Activated CD4-positive, alpha-beta T cell treated with anti-CD3 and anti-CD28 coated beads for 24 hours (primary cell): Measurements from ENCODE around the gene FIGN.

Experiments
- DNase-seq, 2 donors: peaks; one replicate each; pipeline ENCODE4 v3.0.0-alpha.2; 2020; ENCODE audit warnings: low read depth in 2 of 2

The FIGN gene

GRCh38 chr2:163563336-163563735 is 172.5 kb downstream of the FIGN start:
- DNase-seq = no peak

- DNase-seq = no peak
These were observed 177.4 kb downstream of the FIGN start for GRCh38 chr2:163558251-163559021.

GRCh38 chr2:163556511-163556910 is 179.3 kb downstream of the FIGN start:
- DNase-seq = no peak

GRCh38 chr2:163554864-163555263 is 180.9 kb downstream of the FIGN start:
- no peak for DNase-seq

GRCh38 chr2:163553601-163554000 is 182.2 kb downstream of the FIGN start:
- no peak for DNase-seq

- DNase-seq = no peak
These were observed 183.1 kb downstream of the FIGN start for GRCh38 chr2:163552758-163553157.

GRCh38 chr2:163551616-163552373 is 184.0 kb downstream of the FIGN start:
- no peak for DNase-seq

GRCh38 chr2:163548970-163549369 is 186.8 kb downstream of the FIGN start:
- DNase-seq = no peak
